Panc1 (cell line): Measurements from ENCODE around the gene SPAG6. TPM values are rescaled to one million over a fixed set of nuclear protein-coding genes. Genes with fewer than 3 reads are reported as not detected.
"Not testable (repeated sequence)": the region's sequence is repeated elsewhere in the genome, so short reads cannot be mapped to it uniquely, and the experiment has no call there.

Source experiments
- ATAC-seq: fragments of 200-7000 bp; cut with Tn5 transposase; 2 replicates; pipeline ENCODE4 v1.9.1; 2020; ENCODE audit warnings: mild to moderate bottlenecking, moderate library complexity
- BruUV-seq: library from RNA; stranded (reverse); fragments of 400-500 nt; replicated peaks from 2 replicates; lab custom pipeline; 2021; lab: Mats Ljungman, UMichigan
- CTCF ChIA-PET: fragments of 300-600 bp; sonication (Branson Sonifier 250); formaldehyde crosslinking; loops from one replicate; lab custom pipeline; 2022; ENCODE audit warnings: antibody characterized with exemption; lab: Charles Lee
- POLR2A ChIA-PET: fragments of 300-600 bp; sonication (Branson Sonifier 250); formaldehyde crosslinking; loops from one replicate; lab custom pipeline; 2022; ENCODE audit warnings: antibody characterized with exemption; lab: Charles Lee
- DNase-seq: peaks from one replicate; pipeline ENCODE4 v3.0.0-alpha.2; 2010; ENCODE audit warnings: low read depth, low spot score
- H3K27ac ChIP-seq: 2 replicates; pipeline ENCODE4 v1.5.1; 2011; ENCODE audit warnings: mild to moderate bottlenecking, low read length, inconsistent platforms
- H3K27me3 ChIP-seq: fragments of 200-500 bp; sonication (Bioruptor generic); 2 replicates; pipeline ENCODE4 v1.6.0; 2014; ENCODE audit warnings: low read length, inconsistent platforms; ENCODE audit not compliant: control insufficient read depth, insufficient read depth
- H3K36me3 ChIP-seq: fragments of 200-500 bp; sonication (Bioruptor generic); 2 replicates; pipeline ENCODE4 v1.5.1; 2014; ENCODE audit warnings: inconsistent platforms, mild to moderate bottlenecking, low read length, moderate library complexity; ENCODE audit not compliant: control insufficient read depth, insufficient read depth
- H3K4me1 ChIP-seq: 2 replicates; pipeline ENCODE4 v1.5.1; 2011; ENCODE audit warnings: inconsistent platforms, mild to moderate bottlenecking, low read length, moderate library complexity; ENCODE audit not compliant: control insufficient read depth, insufficient read depth
- H3K4me3 ChIP-seq, 2 experiments: 2 replicates each; pipeline ENCODE4 v1.5.1; 2011 to 2012; ENCODE audit warnings: low read depth in 2 of 2, low read length in 2 of 2, mild to moderate bottlenecking in 2 of 2, inconsistent platforms in 1 of 2, moderate library complexity in 1 of 2
- H3K9me3 ChIP-seq: fragments of 200-500 bp; sonication (Bioruptor generic); 2 replicates; pipeline ENCODE4 v1.5.1; 2014; ENCODE audit warnings: low read depth, mild to moderate bottlenecking, inconsistent platforms, low read length, moderate library complexity; ENCODE audit not compliant: control insufficient read depth, insufficient read depth
- POLR2AphosphoS5 ChIP-seq: IDR thresholded peaks from 2 replicates; pipeline ENCODE4 v1.6.1; 2012; ENCODE audit warnings: mild to moderate bottlenecking, low read depth, low read length, moderate library complexity
- REST ChIP-seq, 2 experiments: IDR thresholded peaks; 2 replicates each; pipeline ENCODE4 v1.6.1; 2011 to 2012; ENCODE audit warnings: low read depth in 2 of 2, control low read depth in 1 of 2, low read length in 1 of 2, mild to moderate bottlenecking in 1 of 2, moderate library complexity in 1 of 2; ENCODE audit not compliant: insufficient read depth in 1 of 2
- SIN3A ChIP-seq: IDR thresholded peaks from 2 replicates; pipeline ENCODE4 v1.6.1; 2012; ENCODE audit warnings: low read depth, mild to moderate bottlenecking, low read length, moderate library complexity, borderline replicate concordance; ENCODE audit not compliant: insufficient read depth
- TCF7L2 ChIP-seq: IDR thresholded peaks from 2 replicates; pipeline ENCODE4 v1.6.1; 2011; ENCODE audit warnings: mild to moderate bottlenecking, low read depth, low read length, inconsistent platforms
- in situ Hi-C: cut with HindIII; loops from 2 replicates; pipeline ENCODE4 v1.10.0; 2016; ENCODE audit warnings: low sequenced_read_pairs, low pct_unique_long_range_greater_than_20kb
- intact Hi-C: fragments of 100-400 bp; cut with micrococcal nuclease; formaldehyde crosslinking; loops from one replicate; pipeline ENCODE4 v1.10.0; 2022; ENCODE audit not compliant: unreplicated experiment
- total RNA-seq: library from RNA; stranded (reverse); gene quantifications from one replicate; pipeline ENCODE4 v1.2.1, GENCODE V29; 2021; ENCODE audit not compliant: unreplicated experiment
- TF ChIP-seq, protein P1 (sequence below): fragments of 450-650 bp; IDR thresholded peaks from 2 replicates; pipeline ENCODE4 v1.5.1; 2017; ENCODE audit warnings: mild to moderate bottlenecking

The SPAG6 gene
- total RNA-seq, 1 experiment from 2014 or later, result not detected

- H3K27ac ChIP-seq, H3K4me1 ChIP-seq, in situ Hi-C loops, ATAC-seq, H3K9me3 ChIP-seq, CTCF ChIA-PET, H3K36me3 ChIP-seq, DNase-seq, H3K27me3 ChIP-seq, intact Hi-C loops, POLR2A ChIA-PET, BruUV-seq, H3K4me3 ChIP-seq: not testable (repeated sequence)
These were observed 12.5 kb downstream of the SPAG6 start for GRCh38 chr10:22357770-22358169.

DNA sequence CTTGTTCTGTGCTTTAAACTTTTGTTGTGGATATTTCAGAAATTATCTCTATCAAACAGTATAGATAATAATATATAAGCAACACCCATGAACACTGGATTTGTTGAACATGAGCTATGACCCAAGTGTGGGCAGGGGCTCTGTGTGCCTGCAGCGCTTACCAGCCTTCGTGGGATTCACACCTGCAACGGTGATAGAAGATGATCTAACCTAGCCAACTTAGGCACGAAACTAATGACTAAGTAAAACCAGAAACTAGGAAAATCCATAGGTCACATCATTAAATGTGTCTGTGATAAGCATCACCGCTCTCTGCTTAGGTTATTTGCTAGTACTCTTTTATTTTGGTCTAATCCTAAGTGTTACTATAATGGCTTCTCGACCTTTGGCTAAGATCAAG is 18.0 kb downstream of the SPAG6 start:
- Histone ChIP-seq H3K27me3 (no peaks in the 10 kb centered on the region), H3K9me3 (no peaks in the 10 kb centered on the region), H3K4me3 (no peak overlapping the region), H3K27ac (no peak overlapping the region), H3K36me3 (no peaks in the 10 kb centered on the region), H3K4me1 (no peaks in the 10 kb centered on the region)
- DNase-seq (no peak), ATAC-seq (no peak)
- no peak for TF ChIP-seq POLR2AphosphoS5
- TF ChIP-seq REST (IDR thresholded peaks at IDR 0.05; ENCODE audit: insufficient read depth in 1 of 2, low read depth in 2 of 2, low read length in 1 of 2), result no peak
- no peak for TF ChIP-seq TCF7L2
- TF ChIP-seq, protein P1, sequence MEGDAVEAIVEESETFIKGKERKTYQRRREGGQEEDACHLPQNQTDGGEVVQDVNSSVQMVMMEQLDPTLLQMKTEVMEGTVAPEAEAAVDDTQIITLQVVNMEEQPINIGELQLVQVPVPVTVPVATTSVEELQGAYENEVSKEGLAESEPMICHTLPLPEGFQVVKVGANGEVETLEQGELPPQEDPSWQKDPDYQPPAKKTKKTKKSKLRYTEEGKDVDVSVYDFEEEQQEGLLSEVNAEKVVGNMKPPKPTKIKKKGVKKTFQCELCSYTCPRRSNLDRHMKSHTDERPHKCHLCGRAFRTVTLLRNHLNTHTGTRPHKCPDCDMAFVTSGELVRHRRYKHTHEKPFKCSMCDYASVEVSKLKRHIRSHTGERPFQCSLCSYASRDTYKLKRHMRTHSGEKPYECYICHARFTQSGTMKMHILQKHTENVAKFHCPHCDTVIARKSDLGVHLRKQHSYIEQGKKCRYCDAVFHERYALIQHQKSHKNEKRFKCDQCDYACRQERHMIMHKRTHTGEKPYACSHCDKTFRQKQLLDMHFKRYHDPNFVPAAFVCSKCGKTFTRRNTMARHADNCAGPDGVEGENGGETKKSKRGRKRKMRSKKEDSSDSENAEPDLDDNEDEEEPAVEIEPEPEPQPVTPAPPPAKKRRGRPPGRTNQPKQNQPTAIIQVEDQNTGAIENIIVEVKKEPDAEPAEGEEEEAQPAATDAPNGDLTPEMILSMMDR, result no peak
- no peak for TF ChIP-seq SIN3A
- CTCF ChIA-PET, result no interaction called here
- in situ Hi-C loops (no loop called here), intact Hi-C loops (no loop called here)
- BruUV-seq, result no TSS peak
- POLR2A ChIA-PET, result interaction anchor here (0.8 kb wide), 1 partner anchor 175 kb away, joined by 3 read pairs; no protein-coding TSS in a partner anchor

GRCh38 chr10:22364407-22365140 is 19.3 kb downstream of the SPAG6 start:
- ChIA-PET POLR2A (no interaction called here), CTCF (no interaction called here)
- TF ChIP-seq POLR2AphosphoS5 (no peak), TCF7L2 (no peak), REST (IDR thresholded peaks at IDR 0.05; ENCODE audit: insufficient read depth in 1 of 2, low read depth in 2 of 2, low read length in 1 of 2) (no peak), SIN3A (no peak)
- TF ChIP-seq, protein P1, result no peak
- Histone ChIP-seq H3K4me3 (no peak overlapping the region), H3K9me3 (no peaks in the 10 kb centered on the region), H3K36me3 (no peaks in the 10 kb centered on the region), H3K27me3 (no peaks in the 10 kb centered on the region), H3K4me1 (no peaks in the 10 kb centered on the region), H3K27ac (no peak overlapping the region)
- intact Hi-C loops, result no loop called here
- ATAC-seq (no peak), DNase-seq (no peak)
- BruUV-seq, result no TSS peak
- in situ Hi-C loops, result no loop called here
